ENCODE results near the gene CYSRT1. TPM values are rescaled to one million over a fixed set of nuclear protein-coding genes. Genes with fewer than 3 reads are reported as not detected.

Gene CYSRT1
- polyA plus RNA-seq, 1 of the 3 experiments (the other 2 are of a cell fraction): 2.1 TPM

- TF ChIP-seq, protein P1, sequence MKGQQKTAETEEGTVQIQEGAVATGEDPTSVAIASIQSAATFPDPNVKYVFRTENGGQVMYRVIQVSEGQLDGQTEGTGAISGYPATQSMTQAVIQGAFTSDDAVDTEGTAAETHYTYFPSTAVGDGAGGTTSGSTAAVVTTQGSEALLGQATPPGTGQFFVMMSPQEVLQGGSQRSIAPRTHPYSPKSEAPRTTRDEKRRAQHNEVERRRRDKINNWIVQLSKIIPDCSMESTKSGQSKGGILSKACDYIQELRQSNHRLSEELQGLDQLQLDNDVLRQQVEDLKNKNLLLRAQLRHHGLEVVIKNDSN (IDR thresholded peaks at IDR 0.05; ENCODE audit: borderline replicate concordance, low read depth): no peak
- TF ChIP-seq CHD2 (IDR thresholded peaks at IDR 0.05; ENCODE audit: low read length, partially characterized antibody) (no peak), ELF1 (IDR thresholded peaks at IDR 0.05) (no peak), IRF3 (IDR thresholded peaks at IDR 0.05; ENCODE audit: low read depth, low read length) (no peak), NRF1 (IDR thresholded peaks at IDR 0.05; ENCODE audit: low read depth, low read length) (no peak), MXI1 (IDR thresholded peaks at IDR 0.05; ENCODE audit: low read depth, low read length) (no peak), SMC3 (IDR thresholded peaks at IDR 0.05; ENCODE audit: low read depth, low read length) (no peak), MEF2A (IDR thresholded peaks at IDR 0.05; ENCODE audit: borderline replicate concordance, low read depth) (no peak), FOXJ3 (CRISPR knock-in tag; IDR thresholded peaks at IDR 0.05) (no peak), YY1 (IDR thresholded peaks at IDR 0.05; ENCODE audit: low read depth) (no peak)
- TF ChIP-seq, protein P2, sequence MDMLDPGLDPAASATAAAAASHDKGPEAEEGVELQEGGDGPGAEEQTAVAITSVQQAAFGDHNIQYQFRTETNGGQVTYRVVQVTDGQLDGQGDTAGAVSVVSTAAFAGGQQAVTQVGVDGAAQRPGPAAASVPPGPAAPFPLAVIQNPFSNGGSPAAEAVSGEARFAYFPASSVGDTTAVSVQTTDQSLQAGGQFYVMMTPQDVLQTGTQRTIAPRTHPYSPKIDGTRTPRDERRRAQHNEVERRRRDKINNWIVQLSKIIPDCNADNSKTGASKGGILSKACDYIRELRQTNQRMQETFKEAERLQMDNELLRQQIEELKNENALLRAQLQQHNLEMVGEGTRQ (IDR thresholded peaks at IDR 0.05; ENCODE audit: borderline replicate concordance, low read depth, low read length): no peak
- TF ChIP-seq, protein P3, sequence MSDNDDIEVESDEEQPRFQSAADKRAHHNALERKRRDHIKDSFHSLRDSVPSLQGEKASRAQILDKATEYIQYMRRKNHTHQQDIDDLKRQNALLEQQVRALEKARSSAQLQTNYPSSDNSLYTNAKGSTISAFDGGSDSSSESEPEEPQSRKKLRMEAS (IDR thresholded peaks at IDR 0.05; ENCODE audit: low read depth): no peak
- peaks cover 9% of the 10 kb centered on the region for H3F3A ChIP-seq (replicated peaks; ENCODE audit: insufficient read depth)
- H3K4me3 ChIP-seq (ENCODE audit: low read depth in 2 of 2, low read length in 1 of 2): no peak overlapping the region
- H3K9me3 ChIP-seq: no peaks in the 10 kb centered on the region
- ChIA-PET POLR2A (interaction anchor here (0.8 to 1.0 kb wide), 2 partner anchors 8 to 9 kb away, joined by 3 to 4 read pairs; partner anchors contain the start of gene NELFB), CTCF (interaction anchor here (1.8 to 8.2 kb wide), 2 partner anchors 8 to 18 kb away, joined by 8 to 38 read pairs; partner anchors contain the start of gene RNF224)
- 85% methylated on average over 8 of the region's 25 CpGs for WGBS (ENCODE audit: low lambda C conversion rate)
- no peaks in the 10 kb centered on the region for H3K9me2 ChIP-seq
- no peak overlapping the region for H3K27ac ChIP-seq (ENCODE audit: low read depth in 2 of 2, low read length in 1 of 2)
- peaks cover 28% of the 10 kb centered on the region for H3K79me2 ChIP-seq (ENCODE audit: insufficient read depth)
- no peaks in the 10 kb centered on the region for H3K27me3 ChIP-seq (ENCODE audit: insufficient read depth)
- H3K4me1 ChIP-seq (ENCODE audit: control insufficient read depth in 1 of 2, insufficient read depth in 2 of 2, low read depth in 1 of 2, low read length in 1 of 2): peaks cover 8 to 20% of the 10 kb centered on the region in 2 experiments; a peak in 1 of 4 replicates
- H3K4me2 ChIP-seq: no peak overlapping the region
- no peak overlapping the region for H3K9ac ChIP-seq
- H3K36me3 ChIP-seq (replicated peaks in 1 of 2; ENCODE audit: control insufficient read depth in 1 of 2, insufficient read depth in 2 of 2, low read length in 1 of 2): peaks cover 13 to 20% of the 10 kb centered on the region in 2 experiments
- peaks cover 29% of the 10 kb centered on the region for H4K20me1 ChIP-seq (ENCODE audit: insufficient read depth)
- DNase-seq: no peak
- no peak overlapping the region for H2AFZ ChIP-seq (ENCODE audit: low read depth)
These were observed 20.8 kb downstream of the CYSRT1 start for GRCh38 chr9:137245450-137246421.
